Measurements from ENCODE around the gene TOB1.

TOB1 gene

DNA sequence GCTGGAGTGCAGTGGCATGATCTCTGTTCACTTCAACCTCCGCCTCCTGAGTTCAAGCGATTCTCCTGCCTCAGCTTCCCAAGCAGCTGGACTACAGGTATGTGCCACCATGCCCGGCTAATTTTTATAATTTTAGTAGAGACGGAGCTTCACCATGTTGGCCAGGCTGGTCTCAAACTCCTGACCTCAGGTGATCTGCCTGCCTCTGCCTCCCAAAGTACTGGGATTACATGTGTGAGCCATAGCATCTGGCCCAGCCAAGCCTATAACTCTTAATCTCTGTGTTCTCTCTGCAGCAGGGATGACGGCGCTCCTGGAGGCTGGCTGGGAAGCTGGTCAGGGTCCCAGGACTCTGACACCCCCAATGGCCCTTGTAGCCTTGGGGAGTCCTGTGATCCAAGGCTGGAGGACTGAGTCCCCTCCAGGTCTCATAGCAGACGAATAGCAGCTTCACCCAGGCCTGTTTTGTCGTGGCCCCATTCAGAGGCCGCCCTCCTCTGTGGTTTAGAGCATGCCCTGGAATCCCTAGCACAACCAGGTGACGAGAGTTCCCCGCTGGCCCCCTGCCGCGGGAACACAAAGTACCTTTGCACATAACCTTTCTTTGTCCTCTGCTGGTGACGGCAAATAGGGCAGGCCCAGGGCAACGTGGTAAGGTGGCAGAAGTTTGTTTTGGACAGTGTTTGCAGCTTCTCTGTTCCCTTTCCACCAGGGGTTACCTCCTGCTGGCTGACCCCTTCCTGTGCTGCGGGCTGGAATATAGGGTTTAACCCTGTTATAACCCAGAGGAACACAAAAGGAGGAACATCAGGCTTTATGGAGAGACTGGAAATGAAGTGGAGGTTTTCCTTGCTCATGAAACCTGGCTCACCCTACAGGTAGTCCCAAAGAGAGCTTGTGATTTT is 43.0 kb upstream of the TOB1 start:
- TF ChIP-seq, protein P1, sequence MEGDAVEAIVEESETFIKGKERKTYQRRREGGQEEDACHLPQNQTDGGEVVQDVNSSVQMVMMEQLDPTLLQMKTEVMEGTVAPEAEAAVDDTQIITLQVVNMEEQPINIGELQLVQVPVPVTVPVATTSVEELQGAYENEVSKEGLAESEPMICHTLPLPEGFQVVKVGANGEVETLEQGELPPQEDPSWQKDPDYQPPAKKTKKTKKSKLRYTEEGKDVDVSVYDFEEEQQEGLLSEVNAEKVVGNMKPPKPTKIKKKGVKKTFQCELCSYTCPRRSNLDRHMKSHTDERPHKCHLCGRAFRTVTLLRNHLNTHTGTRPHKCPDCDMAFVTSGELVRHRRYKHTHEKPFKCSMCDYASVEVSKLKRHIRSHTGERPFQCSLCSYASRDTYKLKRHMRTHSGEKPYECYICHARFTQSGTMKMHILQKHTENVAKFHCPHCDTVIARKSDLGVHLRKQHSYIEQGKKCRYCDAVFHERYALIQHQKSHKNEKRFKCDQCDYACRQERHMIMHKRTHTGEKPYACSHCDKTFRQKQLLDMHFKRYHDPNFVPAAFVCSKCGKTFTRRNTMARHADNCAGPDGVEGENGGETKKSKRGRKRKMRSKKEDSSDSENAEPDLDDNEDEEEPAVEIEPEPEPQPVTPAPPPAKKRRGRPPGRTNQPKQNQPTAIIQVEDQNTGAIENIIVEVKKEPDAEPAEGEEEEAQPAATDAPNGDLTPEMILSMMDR (IDR thresholded peaks at IDR 0.05; ENCODE audit: insufficient read depth, low read depth, low read length, missing control alignments), result no peak
- no peak for DNase-seq (ENCODE audit: low read depth)
- no peak overlapping the region for H3K4me3 ChIP-seq (ENCODE audit: low read length)

DNA sequence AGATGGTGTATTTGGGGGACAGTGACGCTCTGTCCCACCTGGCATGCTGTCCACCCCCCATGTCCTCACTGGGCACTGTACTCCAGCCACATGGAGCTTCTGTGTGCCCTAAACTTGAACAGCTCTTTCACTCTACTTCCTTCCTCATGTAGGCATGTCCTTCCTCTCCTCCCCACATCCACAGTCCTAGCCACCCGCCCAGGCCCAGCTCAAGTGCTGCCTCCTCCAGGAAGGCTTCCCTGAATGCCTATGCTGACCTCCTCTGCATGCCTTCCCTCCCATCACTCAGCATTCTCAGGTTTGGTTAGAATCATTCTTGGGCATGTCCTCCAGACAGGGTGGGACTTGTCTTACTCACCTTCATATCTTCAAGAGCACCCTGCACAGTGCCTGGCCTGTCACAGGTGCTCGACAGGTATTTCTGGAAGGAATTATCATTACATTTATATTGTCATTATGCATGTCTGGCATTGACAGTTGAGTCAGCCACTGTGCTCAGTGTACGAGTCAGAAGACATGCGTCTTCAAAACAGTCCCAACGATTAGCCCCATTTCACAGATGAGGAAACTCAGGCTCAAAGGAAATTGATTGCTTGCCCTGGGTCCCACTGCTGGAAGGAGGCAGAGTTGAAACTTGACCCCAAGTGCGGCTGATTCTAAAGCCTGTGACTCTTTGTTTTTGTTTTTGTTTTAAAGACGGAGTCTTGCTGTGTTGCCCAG is 42.1 kb upstream of the TOB1 start:
- peak; percentile 88 for DNase-seq (ENCODE audit: low read depth)
- H3K4me3 ChIP-seq (ENCODE audit: low read length), result no peak overlapping the region
- TF ChIP-seq, protein P1 (IDR thresholded peaks at IDR 0.05; ENCODE audit: insufficient read depth, low read depth, low read length, missing control alignments), result no peak

DNA sequence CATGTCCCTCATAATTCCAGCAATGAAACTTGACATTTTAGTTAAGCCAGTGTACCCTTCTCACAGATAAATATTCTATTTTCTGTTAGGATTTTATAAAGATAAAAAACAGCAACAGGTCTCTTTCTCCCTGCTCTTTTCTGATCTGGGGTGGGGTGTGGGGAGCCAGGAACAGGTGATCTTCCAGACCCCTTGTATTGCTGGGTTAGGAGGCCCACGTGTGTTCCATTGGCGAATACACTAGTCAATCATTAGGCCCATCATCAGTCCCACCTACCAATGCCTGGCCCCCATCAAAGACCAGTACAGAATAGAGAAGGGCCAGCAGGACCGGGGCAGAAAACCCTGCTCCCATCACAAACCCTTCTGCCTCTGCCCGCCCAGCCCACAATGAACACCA is 40.3 kb upstream of the TOB1 start:
- TF ChIP-seq, protein P1 (IDR thresholded peaks at IDR 0.05; ENCODE audit: insufficient read depth, low read depth, low read length, missing control alignments), result no peak
- DNase-seq (ENCODE audit: low read depth), result no peak
- H3K4me3 ChIP-seq (ENCODE audit: low read length), result no peak overlapping the region

DNA sequence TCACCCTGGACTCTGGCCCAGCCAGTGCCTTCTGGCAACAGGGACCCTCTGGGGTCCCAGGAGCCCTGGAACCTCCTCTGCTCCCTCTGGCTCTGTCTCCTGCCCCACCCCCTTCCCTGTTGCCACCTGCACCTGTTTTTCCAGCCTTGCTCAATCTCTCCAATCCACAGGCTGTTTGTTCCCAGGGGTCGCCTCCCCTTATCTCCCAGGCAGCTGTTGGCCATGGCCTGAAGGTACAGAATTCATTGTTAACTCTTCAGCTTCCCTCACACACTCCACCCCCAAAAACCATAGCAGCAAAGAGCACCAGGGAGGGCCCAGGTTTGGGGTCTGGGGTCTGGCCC is 39.3 kb upstream of the TOB1 start:
- TF ChIP-seq, protein P1 (IDR thresholded peaks at IDR 0.05; ENCODE audit: insufficient read depth, low read depth, low read length, missing control alignments), result no peak
- H3K4me3 ChIP-seq (ENCODE audit: low read length), result no peak overlapping the region
- peak; percentile 33 for DNase-seq (ENCODE audit: low read depth)

DNA sequence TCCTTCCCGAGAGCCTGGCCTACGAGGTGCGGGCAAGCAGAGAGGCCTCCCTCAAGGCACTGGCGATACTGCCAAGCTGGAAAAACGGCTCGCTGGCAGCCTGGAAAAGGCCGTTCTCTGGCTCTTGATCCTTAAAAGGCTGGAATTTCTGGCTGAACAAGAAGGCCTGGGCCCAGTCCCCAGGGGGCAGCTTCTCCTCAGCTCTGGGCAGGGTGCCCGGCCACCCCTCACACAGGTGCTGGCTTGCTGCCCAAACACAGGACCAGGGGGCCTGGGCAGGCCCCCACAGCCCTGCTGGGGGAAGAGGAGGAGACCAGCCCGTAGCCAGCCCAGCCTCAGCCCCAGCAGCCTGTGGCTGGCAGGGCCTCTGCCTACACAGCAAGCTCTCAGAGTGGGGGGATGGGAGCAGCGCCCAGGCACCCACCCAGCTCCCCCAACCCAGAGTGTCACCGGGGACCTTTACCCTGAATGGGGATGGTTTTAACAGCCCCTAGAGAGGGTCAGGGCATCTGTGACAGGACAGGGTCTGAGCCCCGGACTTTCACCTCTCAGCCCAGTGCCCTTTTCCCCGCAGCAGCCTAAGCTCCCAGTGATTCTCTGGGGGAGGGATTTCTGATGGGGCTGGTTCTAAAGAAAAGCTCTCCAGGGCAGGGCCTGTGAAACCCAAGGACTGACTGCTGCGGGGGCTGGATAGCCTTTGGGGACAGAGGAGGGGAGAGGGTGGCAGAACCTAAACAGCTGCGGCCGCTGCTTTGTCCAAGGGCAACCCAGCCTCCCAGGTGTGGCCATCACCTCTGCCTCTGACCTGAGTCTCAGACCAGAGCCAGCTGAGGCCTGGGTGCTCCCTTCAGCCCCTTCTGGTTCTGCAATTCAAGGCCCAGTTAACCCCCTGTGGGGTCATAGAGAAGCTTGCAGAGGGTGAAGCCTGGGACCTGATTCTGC is 38.6 kb upstream of the TOB1 start:
- peak; percentile 86 for DNase-seq (ENCODE audit: low read depth)
- no peak overlapping the region for H3K4me3 ChIP-seq (ENCODE audit: low read length)
- TF ChIP-seq, protein P1 (IDR thresholded peaks at IDR 0.05; ENCODE audit: insufficient read depth, low read depth, low read length, missing control alignments), result no peak

DNA sequence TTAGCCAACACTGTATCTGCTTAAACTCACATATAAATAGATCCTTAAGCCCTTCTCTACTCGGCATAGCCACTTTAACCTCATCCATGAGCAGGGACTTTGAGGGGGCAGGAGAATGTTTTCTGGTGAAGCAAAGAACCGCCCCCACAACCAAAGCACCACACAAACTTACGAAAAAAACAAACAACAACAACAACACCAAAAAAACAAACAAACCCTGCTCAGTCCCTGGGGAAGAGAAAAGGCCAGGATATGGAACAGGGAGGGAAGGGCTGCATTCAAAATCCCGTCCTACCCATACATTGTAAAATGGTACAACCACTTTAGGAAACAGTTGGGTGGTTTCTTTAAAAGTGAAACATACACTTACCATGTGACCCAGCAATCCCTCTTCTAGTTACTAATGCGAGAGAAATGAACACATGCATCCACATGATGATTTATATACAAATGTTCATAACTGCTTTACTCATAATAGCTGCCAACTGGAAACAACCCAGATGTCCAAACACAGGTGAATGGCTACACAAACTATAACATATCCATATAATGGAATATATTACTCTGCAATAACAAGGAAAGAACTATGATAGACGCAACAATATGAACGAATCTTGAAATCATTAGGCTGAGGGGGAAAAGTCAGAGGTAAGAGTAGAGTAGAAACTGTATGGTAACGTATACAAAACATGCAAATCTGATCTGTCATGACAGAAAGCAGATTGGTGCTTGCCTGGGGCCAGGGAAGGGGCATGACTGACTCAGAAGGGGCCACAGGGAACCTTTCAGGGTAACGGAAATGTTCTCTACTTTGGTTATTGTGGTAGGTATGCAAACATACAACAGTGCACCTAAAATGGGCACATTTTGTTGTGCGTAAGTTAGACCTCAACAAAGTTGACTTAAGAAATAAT is 37.7 kb upstream of the TOB1 start:
- peak; percentile 90 for DNase-seq (ENCODE audit: low read depth)
- TF ChIP-seq, protein P1 (IDR thresholded peaks at IDR 0.05; ENCODE audit: insufficient read depth, low read depth, low read length, missing control alignments), result no peak
- no peak overlapping the region for H3K4me3 ChIP-seq (ENCODE audit: low read length)

Data from epithelial cell of esophagus (primary cell).